ENCODE results near the gene FGG. TPM values are rescaled to one million over a fixed set of nuclear protein-coding genes. Genes with fewer than 3 reads are reported as not detected.
"Not testable (repeated sequence)": the region's sequence is repeated elsewhere in the genome, so short reads cannot be mapped to it uniquely, and the experiment has no call there.

Gene FGG
- total RNA-seq, 2 donors from 2014 or later, result 0.24 to 0.42 TPM

DNA sequence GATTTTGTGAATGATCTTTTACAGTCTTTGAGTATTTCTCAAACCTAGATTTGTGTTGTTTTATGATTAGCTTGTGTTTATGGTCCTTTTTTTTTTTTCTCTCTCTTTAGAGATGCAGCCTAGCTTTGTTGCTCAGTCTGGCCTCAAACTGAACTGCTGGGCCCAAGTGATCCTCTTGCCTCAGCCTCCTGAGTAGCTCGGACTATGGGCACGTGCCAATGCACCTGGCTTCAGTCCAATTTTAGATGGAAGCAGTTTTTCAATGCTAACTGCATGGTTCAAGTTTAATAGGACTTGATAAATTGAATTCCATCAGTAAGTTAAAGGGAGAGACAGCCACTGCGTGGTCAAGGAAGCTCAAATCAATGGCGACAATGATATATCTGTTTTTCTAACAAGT is 3.8 kb upstream of the FGG start:
- DNase-seq (no peak), ATAC-seq (no peak)
- intact Hi-C loops (cut with DNase I), result loop anchor here in 1 of 2 donors (10.0 kb wide), 1 partner anchor 61 kb away; the partner anchor contains the start of gene PLRG1

DNA sequence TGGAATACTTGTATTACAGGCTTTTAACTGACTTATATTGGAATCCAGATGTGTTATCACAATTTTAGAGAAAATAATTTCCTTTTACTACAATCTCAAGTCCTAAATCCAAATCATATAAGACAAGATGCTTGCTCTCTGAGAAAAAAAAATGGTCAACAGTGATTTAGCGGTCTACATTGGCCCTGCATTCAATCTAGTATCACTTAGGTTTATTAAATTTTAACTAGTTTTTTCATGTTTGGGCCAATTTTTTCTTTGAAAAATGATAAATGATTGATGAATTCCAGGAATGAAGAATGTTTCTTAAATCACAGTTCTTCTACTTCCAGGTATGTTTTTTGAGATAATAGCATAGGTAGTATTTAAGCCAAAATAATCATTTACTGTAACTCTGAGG is 2.8 kb upstream of the FGG start:
- ATAC-seq, result no peak
- intact Hi-C loops (cut with DNase I), result loop anchor here in 1 of 2 donors (10.0 kb wide), 1 partner anchor 60 kb away; the partner anchor contains the start of gene PLRG1

DNA sequence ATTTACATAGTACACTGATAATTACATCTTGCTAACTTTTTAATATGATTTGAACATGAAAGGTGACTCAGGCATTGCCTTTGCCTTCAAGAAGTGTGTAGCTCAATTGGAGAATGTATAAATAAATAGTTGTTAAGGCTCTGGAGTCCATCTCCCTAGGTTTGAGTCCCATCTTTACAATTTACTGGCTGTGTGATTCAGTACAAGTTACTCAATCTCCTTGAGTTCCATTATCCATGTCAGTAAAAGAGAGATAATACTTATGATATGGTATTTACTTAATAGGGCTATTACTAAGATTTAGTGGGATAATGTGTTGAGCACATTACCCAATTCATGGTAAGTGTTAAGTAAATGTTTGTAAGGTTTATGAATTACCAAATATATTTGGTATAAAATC is 1.9 kb upstream of the FGG start:
- ATAC-seq, result no peak
- intact Hi-C loops (cut with DNase I), result loop anchor here in 1 of 2 donors (10.0 kb wide), 1 partner anchor 60 kb away; the partner anchor contains the start of gene PLRG1

More for the DNA sequence above, 2.8 kb upstream of the FGG start:
- DNase-seq, result no peak

DNA sequence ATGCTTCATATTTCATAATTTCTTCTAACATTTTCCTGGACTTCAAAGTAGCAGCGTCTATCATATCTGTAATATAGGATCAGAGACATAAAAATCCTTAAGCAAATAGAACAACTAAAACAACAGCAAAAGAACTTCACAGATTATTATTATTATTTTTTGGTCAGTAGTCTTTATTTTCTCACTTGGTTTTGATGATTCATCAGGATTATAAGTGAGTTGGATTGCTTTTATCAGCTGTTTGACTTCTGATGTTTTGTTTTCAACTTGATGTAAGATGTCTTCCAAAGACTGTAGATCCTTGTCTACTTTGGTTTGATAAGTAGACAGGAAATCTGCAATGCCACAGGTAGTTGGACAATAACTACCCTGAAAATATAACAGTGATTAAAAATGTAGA is 623 bp downstream of the FGG start:
- ATAC-seq (no peak), DNase-seq (no peak)
- intact Hi-C loops (cut with DNase I), result loop anchor here in 1 of 2 donors (10.0 kb wide), 1 partner anchor 57 kb away; the partner anchor contains the start of gene PLRG1

More for the DNA sequence above, 1.9 kb upstream of the FGG start:
- no peak for DNase-seq

DNA sequence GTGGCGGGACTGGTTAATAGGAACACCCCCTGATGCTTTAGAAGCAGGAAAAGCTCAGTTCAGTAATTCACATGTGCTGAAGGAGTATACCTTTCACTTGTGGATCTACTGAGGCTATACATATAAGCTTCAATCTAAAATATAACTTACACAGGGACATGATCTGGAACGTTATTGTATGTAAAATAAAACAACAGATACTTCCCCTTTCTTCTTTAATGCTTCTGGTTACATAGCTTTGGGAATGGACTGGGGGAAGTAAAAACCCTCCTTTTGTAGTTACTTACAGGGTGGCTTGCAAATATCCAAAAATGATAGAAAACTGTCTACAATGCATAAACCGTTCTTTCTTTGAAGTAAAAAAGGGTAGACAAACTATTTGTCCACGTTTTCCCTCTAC is 1.9 kb downstream of the FGG start:
- intact Hi-C loops (cut with DNase I), result loop anchor here in 1 of 2 donors (10.0 kb wide), 1 partner anchor 56 kb away; the partner anchor contains the start of gene PLRG1
- ATAC-seq, result no peak
- DNase-seq, result no peak

DNA sequence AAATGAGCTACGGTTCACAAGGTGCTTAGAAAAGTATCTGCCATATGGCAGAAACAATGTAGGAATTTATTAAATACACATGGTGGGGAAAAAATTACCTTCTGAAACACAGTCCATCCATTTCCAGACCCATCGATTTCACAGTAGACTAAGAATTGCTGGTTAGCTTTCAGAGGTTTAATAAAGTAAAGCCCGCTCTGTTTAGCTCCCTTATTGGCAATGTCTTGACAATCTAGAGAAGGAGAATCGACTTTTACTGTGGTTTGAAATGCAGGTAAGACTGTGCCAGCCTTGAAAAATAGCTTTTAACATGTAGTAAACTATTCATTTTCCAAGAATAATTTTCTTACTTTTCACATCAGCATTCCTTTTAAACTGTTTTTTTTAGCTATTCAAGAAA is 2.9 kb downstream of the FGG start:
- no peak for ATAC-seq
- intact Hi-C loops (cut with DNase I), result no loop called here

DNA sequence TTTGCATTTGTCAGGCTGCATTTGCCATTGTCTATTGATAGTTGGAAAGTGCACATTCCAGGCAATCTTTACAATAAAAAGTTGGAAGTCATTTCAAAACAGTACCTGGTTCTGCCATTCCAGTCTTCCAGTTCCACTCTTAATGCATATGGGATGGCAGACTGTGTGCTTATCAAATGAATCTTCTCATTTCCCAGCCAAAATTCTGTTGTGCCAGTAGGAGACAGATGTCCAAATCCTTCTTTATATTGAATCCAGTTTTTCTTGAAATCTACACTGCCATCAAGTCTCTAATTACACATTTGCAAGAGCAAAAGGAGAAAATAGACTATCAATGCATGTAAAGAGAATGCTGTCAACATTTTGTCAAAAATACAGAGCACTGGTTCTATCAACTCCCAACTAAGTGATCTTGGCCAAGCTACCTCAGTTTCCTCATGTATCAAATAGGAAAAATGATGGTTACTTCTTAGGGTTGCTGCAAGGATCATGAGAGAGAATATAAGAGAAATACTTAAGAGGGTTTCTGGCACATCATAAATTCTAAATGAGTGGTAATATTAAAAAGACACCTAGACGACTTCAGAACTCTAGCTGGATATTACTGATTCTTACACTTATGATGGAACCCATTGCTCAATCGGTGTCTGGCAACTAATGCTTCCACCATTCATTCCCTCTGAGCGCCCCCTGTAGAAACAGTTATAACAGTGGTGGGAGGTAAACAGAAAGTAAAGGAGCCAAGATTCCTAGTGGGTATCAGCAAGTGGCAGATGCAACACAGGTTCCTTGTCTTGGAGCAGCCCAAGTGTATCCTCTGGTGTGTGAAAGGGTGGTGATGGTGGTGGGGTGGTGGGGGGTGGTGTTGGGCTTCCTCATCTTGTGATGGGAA is 3.8 kb downstream of the FGG start:
- intact Hi-C loops (cut with DNase I), result no loop called here
- DNase-seq, result no peak
- ATAC-seq, result no peak

More for the DNA sequence above, 2.9 kb downstream of the FGG start:
- no peak for DNase-seq

DNA sequence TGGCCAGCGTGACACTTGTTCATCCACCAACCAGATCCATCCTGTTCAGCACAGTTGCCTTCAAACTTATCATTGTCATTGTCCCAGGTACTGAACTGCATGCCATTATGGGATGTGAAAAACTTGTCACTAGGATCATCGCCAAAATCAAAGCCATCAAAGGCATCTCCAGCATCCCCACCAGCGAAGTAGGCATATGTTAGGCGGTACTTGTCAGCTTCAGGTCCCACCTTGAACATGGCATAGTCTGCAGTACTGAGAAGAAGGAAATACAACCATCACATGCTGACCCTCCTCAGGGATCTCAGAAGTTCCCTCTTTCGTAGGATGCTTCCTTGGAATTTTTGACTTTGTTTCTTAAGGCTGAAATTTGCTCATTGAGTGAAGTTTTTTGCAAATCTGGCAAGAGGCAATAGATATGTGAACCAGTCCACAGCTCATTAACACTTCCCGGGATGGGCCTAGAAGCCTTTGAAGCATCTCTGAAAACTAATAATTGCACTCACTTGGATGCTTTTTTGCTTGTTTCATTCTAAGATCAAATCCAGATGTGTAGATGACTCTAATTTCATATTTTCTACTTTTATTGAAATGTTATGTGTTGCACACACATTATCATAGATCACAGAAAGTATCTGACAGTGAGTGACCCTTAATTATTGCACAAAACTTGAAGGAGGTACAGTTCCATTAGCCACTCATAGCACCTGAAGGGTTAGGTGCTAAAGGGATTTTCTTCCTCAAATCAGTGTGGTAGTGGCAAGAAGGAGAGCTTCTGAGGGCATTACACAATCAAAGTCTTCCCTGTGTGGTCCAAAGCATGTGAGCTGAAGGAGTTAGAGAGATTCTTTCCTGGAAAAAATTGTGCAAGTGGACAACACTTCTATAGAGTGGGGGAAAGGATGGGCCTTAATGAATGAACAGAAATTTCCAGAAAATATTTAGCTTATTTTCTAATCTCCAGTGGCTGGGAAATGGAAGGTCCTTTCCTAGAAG is 5.4 kb downstream of the FGG start:
- ATAC-seq (no peak), DNase-seq (no peak)
- intact Hi-C loops (cut with DNase I), result no loop called here

DNA sequence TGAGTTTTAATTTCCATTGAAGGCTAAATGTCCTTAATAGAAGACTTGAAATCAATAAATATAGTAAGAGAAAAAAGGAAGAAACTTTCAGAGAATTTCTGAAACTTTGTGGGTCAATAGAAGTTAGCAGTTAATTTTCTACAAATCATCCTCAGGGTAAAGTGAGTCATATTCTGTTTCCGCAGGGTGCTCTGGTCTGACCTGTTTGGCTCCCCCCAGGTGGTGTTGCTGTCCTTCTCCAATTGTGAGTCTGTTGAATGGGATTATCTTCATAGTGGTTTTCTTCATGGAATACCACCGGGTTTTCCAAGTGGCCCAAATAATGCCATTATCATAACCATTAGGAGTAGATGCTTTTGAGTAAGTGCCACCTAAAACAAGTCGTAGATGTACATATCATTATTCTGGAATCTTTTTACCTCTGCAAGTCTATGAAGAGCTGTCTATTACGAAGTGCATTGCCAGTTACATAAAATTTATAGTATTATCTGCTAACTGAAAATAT is 7.7 kb downstream of the FGG start:
- ATAC-seq (no peak), DNase-seq (no peak)
- intact Hi-C loops (cut with DNase I), result no loop called here

DNA sequence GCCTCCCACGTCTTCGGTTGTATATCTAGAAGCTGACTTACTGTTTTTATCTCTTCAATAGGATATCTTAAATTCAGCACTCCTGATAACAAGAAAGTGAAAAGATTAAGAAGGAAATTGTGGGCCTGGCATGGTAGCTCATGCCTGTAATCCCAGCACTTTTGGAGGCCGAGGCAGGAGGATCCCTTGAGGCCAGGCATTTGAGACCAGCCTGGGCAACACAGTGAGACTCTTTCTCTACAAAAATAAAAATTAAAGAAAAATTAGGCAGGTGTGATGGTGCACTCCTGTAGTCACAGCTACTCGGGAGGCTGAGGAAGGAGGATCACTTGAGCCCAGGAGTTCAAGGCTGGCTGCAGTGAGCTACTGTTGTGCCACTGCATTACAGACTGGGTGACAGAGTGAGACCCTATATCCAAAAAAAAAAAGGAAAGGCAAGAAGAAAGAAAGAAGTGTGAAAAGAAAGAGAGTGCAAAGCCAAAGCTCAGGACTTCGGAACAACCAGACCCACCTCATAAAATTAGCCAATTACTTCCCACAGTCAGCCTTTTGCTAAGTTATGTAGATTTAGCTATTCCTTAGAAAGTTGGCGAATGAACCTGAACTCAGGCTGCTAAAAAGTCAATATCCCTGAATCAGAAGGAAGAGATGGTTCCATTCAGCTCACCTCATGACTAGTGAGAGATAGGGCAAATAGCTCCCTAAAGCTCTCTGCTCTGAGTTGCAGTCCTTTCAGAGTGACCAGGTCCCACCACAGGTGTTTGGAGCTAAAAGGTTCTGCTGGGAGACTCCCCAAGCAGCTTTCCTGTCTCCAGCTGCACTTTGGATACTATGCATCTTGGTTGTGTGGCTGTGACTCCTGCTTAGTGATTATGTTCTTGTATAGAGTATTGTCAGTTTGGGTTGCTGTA is 9.2 kb downstream of the FGG start:
- ATAC-seq (no peak), DNase-seq (no peak)
- intact Hi-C loops (cut with DNase I), result no loop called here

DNA sequence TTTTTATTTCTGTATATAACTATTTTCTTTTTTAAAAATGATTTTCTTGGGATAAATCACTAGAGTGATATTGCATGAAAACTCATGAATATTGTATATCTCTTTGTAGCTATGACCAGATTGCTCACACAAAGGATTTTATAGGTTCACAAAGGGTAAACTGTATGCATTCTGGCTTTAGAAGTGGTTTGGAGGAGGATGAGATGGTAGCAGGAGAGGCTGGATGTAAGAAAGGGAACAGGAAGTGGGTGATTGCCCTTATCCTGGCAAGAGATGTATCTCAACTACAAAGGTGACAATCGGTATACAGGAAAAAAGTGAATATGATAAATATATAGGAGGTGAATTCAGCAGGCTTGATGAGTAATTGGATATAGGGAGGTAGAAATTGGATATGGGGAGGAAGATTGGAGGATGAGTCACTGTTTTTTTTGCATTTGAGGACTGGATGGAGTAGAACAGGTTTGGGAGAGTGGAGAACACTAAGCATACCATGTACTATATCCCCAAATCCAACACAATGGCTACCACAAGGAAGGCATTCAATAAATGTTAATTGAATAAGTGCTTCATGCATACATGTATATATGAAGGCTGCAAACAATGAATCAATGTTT is 9.9 kb downstream of the FGG start:
- ATAC-seq, result no peak
- intact Hi-C loops (cut with DNase I), result no loop called here
- no peak for DNase-seq

DNA sequence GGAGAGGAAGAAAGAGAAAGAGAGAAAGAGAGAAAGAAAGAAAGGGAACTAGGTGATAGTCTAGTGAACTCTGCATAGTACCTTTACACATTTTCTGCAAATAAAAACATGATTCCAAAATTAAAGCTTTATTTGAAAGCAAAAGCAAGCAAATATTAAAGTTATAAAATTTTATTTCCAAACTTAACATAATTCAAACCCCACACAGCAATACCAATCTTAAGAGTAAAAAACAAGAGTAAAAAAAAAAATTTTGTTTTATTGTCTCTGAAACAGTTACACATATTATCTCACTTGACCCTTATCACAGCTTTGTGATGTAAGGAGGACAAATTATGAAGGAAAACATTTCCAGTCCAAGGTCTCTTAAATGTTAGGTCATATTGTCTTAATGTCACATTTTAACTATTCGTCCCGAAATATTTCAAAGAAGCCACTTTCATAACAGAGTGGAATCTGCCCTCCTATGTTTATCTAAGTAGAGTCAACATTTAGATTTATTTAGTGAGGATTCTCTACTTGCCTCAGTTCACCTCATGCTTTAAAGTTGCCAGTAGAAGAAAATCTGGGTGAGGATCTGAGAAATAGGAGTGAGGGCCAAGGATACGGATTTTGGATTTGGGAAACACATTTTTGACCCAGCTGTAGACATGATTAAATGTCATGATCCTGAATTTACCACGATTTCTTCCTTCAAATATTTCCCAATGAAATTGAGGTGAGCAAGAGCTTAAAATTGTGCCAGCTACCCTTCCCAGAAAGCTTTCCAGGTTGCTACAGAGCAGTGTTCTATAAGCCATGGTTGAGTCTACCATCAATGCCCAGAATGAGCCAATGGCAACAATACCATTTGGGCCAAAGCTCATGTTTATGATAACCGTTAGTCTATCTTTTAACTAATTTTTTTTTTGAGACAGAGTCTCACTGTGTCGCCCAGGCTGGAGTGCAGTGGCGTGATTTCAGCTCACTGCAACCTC is 14.4 kb downstream of the FGG start:
- ATAC-seq, result no peak
- intact Hi-C loops (cut with DNase I), result no loop called here
- no peak for DNase-seq

DNA sequence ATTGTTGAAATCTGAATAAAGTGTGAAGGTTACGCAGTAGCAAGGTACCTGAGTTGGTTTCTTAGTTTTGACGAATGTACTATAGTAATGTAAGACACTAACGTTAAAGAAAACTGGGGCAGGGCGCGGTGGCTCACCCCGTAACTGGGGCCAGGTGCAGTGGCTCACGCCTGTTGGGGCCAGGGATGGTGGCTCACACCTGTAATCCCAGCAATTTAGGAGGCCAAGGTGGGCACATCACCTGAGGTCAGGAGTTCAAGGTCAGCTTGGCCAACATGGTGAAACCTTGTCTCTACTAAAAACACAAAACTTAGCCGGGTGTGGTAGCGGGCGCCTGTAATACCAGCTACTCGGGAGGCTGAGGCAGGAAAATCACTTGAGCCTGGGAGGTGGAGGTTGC is 15.2 kb downstream of the FGG start:
- intact Hi-C loops (cut with DNase I); DNase-seq; ATAC-seq: not testable (repeated sequence)

DNA sequence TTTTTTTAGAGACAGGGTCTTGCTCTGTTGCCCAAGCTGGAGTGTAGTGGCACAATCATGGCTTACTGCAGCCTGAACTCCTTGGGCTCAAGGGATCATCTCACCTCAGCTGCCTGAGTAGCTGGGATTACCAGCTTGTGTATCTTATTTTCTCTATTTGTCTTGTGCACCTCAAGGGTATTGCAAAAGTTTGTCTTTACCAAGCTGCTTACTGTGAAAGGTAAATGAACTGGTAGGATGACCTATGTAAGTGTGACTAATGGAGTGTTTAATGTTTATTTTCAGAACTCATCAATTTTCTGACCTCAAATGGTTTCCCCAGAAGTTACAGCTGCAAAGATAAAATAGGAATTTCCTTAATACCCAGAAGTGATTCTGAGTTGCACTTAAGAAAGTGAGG is 16.6 kb downstream of the FGG start:
- ATAC-seq (no peak), DNase-seq (no peak)
- intact Hi-C loops (cut with DNase I), result no loop called here

DNA sequence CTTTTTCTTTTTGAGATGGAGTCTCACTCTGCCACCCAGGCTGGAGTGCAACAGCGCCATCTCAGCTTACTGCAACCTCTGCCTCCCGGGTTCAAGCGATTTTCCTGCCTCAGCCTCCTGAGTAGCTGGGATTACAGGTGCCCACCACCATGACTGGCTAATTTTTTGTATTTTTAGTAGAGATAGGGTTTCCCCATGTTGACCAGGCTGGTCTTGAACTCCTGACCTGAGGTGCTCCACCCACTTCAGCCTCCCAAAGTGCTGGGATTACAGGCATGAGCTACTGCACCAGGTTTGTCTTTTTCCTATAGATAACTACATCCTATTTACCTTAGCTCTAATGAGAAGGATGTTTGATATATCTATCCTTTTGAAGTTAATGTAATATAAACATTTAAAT is 18.1 kb downstream of the FGG start:
- intact Hi-C loops (cut with DNase I); ATAC-seq; DNase-seq: not testable (repeated sequence)

DNA sequence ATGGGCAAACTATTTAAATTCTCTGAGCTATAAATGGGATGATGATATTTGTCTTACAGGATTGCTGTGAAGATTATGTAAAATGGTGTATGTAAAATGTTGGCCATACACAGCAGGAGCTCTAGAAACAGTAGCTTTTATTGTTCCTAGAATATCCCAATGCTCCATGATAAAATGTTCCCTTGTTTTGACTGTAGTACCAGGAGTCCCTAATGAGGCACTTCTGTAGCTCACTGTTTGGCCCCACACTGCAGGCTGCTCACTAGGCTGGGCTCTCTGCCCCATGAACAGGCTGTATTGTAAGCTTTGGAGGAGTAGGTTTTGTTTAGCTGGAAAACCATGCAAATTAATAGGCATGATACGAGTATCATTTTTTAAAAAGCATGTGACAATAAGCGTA is 18.6 kb downstream of the FGG start:
- ATAC-seq (no peak), DNase-seq (no peak)
- intact Hi-C loops (cut with DNase I), result no loop called here

DNA sequence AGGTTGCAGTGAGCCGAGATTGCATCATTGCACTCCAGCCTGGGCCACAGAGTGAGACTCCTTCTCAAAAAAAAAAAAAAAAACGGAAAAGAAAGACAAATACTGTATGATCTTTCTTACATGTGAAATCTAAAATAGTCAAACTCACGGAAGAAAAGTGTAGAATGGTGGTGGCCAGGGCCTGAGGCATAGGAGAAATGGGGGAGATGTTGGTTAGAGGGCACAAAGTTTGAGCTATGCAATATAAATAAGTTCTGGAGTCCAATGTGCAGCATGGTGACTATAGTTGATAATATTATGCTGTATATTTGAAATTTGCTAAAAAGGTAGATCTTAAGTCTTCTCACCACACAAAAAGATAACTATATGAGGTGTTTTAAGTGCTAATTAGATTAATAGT is 20.6 kb downstream of the FGG start:
- intact Hi-C loops (cut with DNase I), result no loop called here
- DNase-seq, result no peak

More for the DNA sequence above, 20.6 kb downstream of the FGG start:
- no peak for ATAC-seq

Measured in left cardiac atrium (tissue), 4 donors.